ENCODE results near the gene EFR3B.
A peak's percentile ranks its signal among the peaks of the same experiment; 100 is the strongest.
"Not testable (repeated sequence)": the region's sequence is repeated elsewhere in the genome, so short reads cannot be mapped to it uniquely, and the experiment has no call there.

The EFR3B gene

GRCh38 chr2:25073914-25074313 is 32.0 kb downstream of the EFR3B start:
- DNase-seq = no peak

GRCh38 chr2:25074826-25075225 is 33.0 kb downstream of the EFR3B start:
- no peak for DNase-seq

GRCh38 chr2:25076749-25077148 is 34.9 kb downstream of the EFR3B start:
- DNase-seq = no peak

GRCh38 chr2:25077789-25078169 is 35.9 kb downstream of the EFR3B start:
- DNase-seq = no peak

- peak; percentile 56 for DNase-seq
These were observed 36.5 kb downstream of the EFR3B start for GRCh38 chr2:25078170-25079049.

- DNase-seq = peak; percentile 46
These were observed 37.3 kb downstream of the EFR3B start for GRCh38 chr2:25079050-25079635.

- DNase-seq = no peak
These were observed 39.4 kb downstream of the EFR3B start for GRCh38 chr2:25081237-25081790.

GRCh38 chr2:25082002-25082622 is 40.2 kb downstream of the EFR3B start:
- DNase-seq = no peak

- DNase-seq = no peak
These were observed 44.1 kb downstream of the EFR3B start for GRCh38 chr2:25085761-25086560.

- no peak for DNase-seq
These were observed 47.1 kb downstream of the EFR3B start for GRCh38 chr2:25088817-25089516.

- no peak for DNase-seq
These were observed 47.9 kb downstream of the EFR3B start for GRCh38 chr2:25089605-25090315.

GRCh38 chr2:25090801-25091200 is 48.9 kb downstream of the EFR3B start:
- no peak for DNase-seq

GRCh38 chr2:25091265-25091664 is 49.4 kb downstream of the EFR3B start:
- no peak for DNase-seq

GRCh38 chr2:25098056-25098455 is 56.2 kb downstream of the EFR3B start:
- DNase-seq = no peak

GRCh38 chr2:25098670-25099486 is 57.0 kb downstream of the EFR3B start:
- no peak for DNase-seq

- DNase-seq = not testable (repeated sequence)
These were observed 60.5 kb downstream of the EFR3B start for GRCh38 chr2:25102352-25102751.

GRCh38 chr2:25103287-25103871 is 61.5 kb downstream of the EFR3B start:
- DNase-seq = no peak

- DNase-seq = no peak
These were observed 62.9 kb downstream of the EFR3B start for GRCh38 chr2:25104736-25105135.

- DNase-seq = peak; percentile 66
These were observed 63.6 kb downstream of the EFR3B start for GRCh38 chr2:25105336-25106085.
